Measurements from ENCODE around the gene SLC5A12. TPM values are rescaled to one million over a fixed set of nuclear protein-coding genes. Genes with fewer than 3 reads are reported as not detected.

The SLC5A12 gene
- total and polyA plus RNA-seq, 10 of the 15 experiments (the other 5 are each of a cell fraction or from before 2014, with no cell fraction given), result 0.06 to 0.15 TPM; not detected in 8

DNA sequence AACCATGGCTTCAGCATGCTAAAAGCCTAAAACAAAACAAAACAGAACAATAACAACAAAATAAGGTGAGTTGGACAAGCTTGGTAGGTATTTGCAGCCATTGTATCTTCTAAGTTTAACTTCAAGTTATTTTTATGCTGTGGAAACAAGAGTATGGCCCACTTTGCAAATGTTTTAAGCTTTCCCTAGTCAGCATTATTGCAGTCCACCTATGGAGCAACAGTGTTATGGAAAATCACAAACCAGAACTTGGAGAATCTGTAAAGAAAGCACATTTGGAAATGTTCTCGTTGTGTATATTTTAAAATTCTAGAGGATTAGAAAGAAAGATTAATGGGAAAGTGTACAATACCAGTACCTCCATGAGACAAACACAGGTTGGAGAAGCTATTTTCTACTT, 7.4 kb upstream of the SLC5A12 start:
- 0% methylated on average over 1 of the region's 1 CpG for WGBS (ENCODE audit: insufficient coverage, insufficient replicate concordance, low lambda C conversion rate, missing lambda C conversion rate)
- Histone ChIP-seq H3K27me3 (replicated peaks in 1 of 2; ENCODE audit: control insufficient read depth in 2 of 2, insufficient read depth in 2 of 2, low read length in 1 of 2) (no peaks in the 10 kb centered on the region), H4K20me1 (ENCODE audit: control insufficient read depth, insufficient read depth) (no peaks in the 10 kb centered on the region), H3K79me2 (ENCODE audit: control insufficient read depth, insufficient read depth, low read length) (no peaks in the 10 kb centered on the region), H3K9me3 (replicated peaks; ENCODE audit: control insufficient read depth, insufficient read depth, low read length) (no peaks in the 10 kb centered on the region), H3K4me1 (ENCODE audit: control insufficient read depth, insufficient read depth, low read length) (no peaks in the 10 kb centered on the region), H3K36me3 (ENCODE audit: control insufficient read depth in 2 of 2, insufficient read depth in 2 of 2, low read length in 1 of 2) (no peaks in the 10 kb centered on the region), H3K4me3 (no peak overlapping the region), H3K9ac (ENCODE audit: control insufficient read depth, insufficient read depth, low read length) (no peak overlapping the region), H3K27ac (ENCODE audit: control insufficient read depth, insufficient read depth) (no peak overlapping the region), H3K4me2 (ENCODE audit: control insufficient read depth, insufficient read depth) (no peak overlapping the region), H2AFZ (ENCODE audit: control insufficient read depth, low read depth, low read length) (no peak overlapping the region)
- DNase-seq (ENCODE audit: low read depth, low spot score) (no peak), ATAC-seq (no peak), FAIRE-seq (no peak)
- ChIA-PET CTCF (no interaction called here), RAD21 (ENCODE audit: unreplicated experiment) (no interaction called here), SMC1A (ENCODE audit: uncharacterized antibody, unreplicated experiment) (interaction anchor here (1.6 kb wide), 1 partner anchor 12 kb away, joined by 8 read pairs; no protein-coding TSS in a partner anchor), POLR2A (no interaction called here)
- no TSS peak for BruUV-seq (replicated peaks)
- in situ Hi-C loops (cut with MboI), result no loop called here
- intact Hi-C loops (cut with micrococcal nuclease; ENCODE audit: unreplicated experiment), result no loop called here
- TF ChIP-seq YY1 (IDR thresholded peaks at IDR 0.05; ENCODE audit: low read depth, low read length), result no peak
- no peak for TF ChIP-seq RELB (IDR thresholded peaks at IDR 0.05; ENCODE audit: low read depth)
- TF ChIP-seq SMAD5 (IDR thresholded peaks at IDR 0.05; ENCODE audit: low read depth), result no peak
- TF ChIP-seq, protein P1, sequence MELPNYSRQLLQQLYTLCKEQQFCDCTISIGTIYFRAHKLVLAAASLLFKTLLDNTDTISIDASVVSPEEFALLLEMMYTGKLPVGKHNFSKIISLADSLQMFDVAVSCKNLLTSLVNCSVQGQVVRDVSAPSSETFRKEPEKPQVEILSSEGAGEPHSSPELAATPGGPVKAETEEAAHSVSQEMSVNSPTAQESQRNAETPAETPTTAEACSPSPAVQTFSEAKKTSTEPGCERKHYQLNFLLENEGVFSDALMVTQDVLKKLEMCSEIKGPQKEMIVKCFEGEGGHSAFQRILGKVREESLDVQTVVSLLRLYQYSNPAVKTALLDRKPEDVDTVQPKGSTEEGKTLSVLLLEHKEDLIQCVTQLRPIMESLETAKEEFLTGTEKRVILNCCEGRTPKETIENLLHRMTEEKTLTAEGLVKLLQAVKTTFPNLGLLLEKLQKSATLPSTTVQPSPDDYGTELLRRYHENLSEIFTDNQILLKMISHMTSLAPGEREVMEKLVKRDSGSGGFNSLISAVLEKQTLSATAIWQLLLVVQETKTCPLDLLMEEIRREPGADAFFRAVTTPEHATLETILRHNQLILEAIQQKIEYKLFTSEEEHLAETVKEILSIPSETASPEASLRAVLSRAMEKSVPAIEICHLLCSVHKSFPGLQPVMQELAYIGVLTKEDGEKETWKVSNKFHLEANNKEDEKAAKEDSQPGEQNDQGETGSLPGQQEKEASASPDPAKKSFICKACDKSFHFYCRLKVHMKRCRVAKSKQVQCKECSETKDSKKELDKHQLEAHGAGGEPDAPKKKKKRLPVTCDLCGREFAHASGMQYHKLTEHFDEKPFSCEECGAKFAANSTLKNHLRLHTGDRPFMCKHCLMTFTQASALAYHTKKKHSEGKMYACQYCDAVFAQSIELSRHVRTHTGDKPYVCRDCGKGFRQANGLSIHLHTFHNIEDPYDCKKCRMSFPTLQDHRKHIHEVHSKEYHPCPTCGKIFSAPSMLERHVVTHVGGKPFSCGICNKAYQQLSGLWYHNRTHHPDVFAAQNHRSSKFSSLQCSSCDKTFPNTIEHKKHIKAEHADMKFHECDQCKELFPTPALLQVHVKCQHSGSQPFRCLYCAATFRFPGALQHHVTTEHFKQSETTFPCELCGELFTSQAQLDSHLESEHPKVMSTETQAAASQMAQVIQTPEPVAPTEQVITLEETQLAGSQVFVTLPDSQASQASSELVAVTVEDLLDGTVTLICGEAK (IDR thresholded peaks at IDR 0.05; ENCODE audit: borderline replicate concordance), result no peak

Data from GM12878 (cell line).